AG04450 (cell line): ENCODE measurements around the gene DIP2B. TPM values are rescaled to one million over a fixed set of nuclear protein-coding genes. Genes with fewer than 3 reads are reported as not detected.

Experiments used
- CTCF ChIA-PET: fragments of 300-600, 350-600 bp; formaldehyde crosslinking; extraction: SDS; loops from one replicate; lab custom pipeline; 2022; ENCODE audit warnings: antibody characterized with exemption, inconsistent platforms; lab: Charles Lee
- POLR2A ChIA-PET: fragments of 350-600 bp; formaldehyde crosslinking; extraction: SDS; loops from one replicate; lab custom pipeline; 2021; ENCODE audit warnings: antibody characterized with exemption, inconsistent platforms; lab: Yijun Ruan, JAX
- DNase-seq: peaks from one replicate; pipeline ENCODE4 v3.0.0-alpha.2; 2011; ENCODE audit warnings: low read depth, low spot score
- H3K27ac ChIP-seq: one replicate; pipeline ENCODE4 v1.5.1; 2012; ENCODE audit warnings: low read depth, low read length, control low read depth
- H3K27me3 ChIP-seq: one replicate; pipeline ENCODE4 v1.6.0; 2012; ENCODE audit warnings: low read length; ENCODE audit not compliant: control insufficient read depth, insufficient read depth
- H3K4me3 ChIP-seq: 2 replicates; pipeline ENCODE4 v1.5.1; 2011; ENCODE audit warnings: mild to moderate bottlenecking, low read depth, low read length, control low read depth
- H3K9me3 ChIP-seq: 2 replicates; pipeline ENCODE4 v1.5.1; 2012; ENCODE audit warnings: low read length; ENCODE audit not compliant: control insufficient read depth, insufficient read depth
- polyA plus RNA-seq: library from polyadenylated mRNA; depleted of rRNA; stranded (reverse); fragments of >200 nt; gene quantifications from 2 replicates; pipeline ENCODE4 v1.2.3, GENCODE V29; 2011
- TF ChIP-seq, protein P1 (sequence below): IDR thresholded peaks from 2 replicates; pipeline ENCODE4 v1.5.1; 2011; ENCODE audit warnings: low read depth, low read length, control low read depth, inconsistent platforms

DIP2B gene
- polyA plus RNA-seq, 1 experiment = 22.0 TPM

DNA sequence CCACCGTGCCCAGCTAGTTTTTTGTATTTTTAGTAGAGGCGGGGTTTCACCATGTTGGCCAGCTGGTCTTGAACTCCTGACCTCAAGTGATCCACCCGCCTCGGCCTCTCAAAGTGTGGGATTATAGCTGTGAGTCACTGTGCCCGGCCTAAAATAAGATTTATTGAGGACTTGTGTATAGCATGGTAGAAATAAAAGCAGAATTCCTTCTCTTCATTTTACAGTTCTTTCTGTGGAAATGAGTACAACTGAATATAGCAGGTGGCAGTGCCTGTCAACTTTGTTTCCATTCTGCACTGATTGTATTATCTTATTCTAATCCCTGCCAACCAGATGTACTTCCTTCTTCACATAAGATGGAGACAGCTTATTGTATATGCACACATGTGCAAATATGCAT lies 41.0 kb downstream of the DIP2B start:
- Histone ChIP-seq H3K27me3 (no peaks in the 10 kb centered on the region), H3K9me3 (no peaks in the 10 kb centered on the region), H3K27ac (no peak overlapping the region), H3K4me3 (no peak overlapping the region)
- no peak for DNase-seq
- TF ChIP-seq, protein P1, sequence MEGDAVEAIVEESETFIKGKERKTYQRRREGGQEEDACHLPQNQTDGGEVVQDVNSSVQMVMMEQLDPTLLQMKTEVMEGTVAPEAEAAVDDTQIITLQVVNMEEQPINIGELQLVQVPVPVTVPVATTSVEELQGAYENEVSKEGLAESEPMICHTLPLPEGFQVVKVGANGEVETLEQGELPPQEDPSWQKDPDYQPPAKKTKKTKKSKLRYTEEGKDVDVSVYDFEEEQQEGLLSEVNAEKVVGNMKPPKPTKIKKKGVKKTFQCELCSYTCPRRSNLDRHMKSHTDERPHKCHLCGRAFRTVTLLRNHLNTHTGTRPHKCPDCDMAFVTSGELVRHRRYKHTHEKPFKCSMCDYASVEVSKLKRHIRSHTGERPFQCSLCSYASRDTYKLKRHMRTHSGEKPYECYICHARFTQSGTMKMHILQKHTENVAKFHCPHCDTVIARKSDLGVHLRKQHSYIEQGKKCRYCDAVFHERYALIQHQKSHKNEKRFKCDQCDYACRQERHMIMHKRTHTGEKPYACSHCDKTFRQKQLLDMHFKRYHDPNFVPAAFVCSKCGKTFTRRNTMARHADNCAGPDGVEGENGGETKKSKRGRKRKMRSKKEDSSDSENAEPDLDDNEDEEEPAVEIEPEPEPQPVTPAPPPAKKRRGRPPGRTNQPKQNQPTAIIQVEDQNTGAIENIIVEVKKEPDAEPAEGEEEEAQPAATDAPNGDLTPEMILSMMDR = no peak
- ChIA-PET CTCF (no interaction called here), POLR2A (no interaction called here)

DNA sequence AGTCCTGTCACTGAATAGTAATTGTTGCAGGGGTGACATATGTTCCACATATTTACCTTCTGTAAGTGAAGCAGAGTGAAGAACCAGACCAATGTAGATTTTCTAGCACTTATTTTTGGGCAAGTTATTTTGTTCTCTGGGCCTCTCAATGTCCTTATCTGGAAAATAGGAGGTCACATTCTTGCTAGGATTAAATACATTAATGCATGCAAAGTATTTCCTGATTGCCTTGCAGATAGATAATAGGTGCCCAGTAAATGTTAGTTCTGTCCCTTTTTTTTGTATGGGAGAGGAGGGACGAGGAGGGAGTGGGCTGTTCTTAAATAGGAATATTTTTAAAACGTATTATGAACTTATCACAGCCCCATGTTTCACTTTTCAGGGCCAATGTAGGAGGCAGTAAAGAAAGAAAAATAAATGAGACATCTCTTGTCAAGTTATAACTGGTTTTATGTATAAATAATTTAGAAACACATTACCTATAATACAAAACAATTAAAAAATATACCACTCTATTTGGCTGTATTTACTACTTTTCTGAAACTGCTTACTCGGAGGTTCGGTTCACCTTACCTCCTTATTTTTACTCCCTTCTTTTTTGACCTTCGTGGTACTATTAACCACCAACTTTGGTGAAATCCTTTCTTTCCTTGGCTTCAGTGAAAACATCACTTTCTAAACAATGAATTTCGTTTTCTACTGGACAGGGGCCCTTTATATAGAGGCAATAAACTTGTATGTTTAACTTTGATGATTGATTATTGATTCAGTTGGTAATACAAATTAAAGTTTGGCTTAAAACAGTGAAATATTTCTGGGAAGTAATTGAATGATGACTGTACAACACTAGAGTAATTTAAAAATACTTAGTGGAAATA lies 41.9 kb downstream of the DIP2B start:
- Histone ChIP-seq H3K27me3 (no peaks in the 10 kb centered on the region), H3K4me3 (no peak overlapping the region), H3K27ac (no peak overlapping the region), H3K9me3 (no peaks in the 10 kb centered on the region)
- ChIA-PET CTCF (interaction anchor here (1.4 kb wide), 1 partner anchor 8 kb away, joined by 6 read pairs; no protein-coding TSS in a partner anchor), POLR2A (no interaction called here)
- no peak for DNase-seq
- TF ChIP-seq, protein P1 = no peak

GRCh38 chr12:50547742-50548141 lies 43.0 kb downstream of the DIP2B start:
- CTCF ChIA-PET = interaction anchor here (0.6 to 1.4 kb wide), 2 partner anchors 9 to 1794 kb away, joined by 6 to 7 read pairs; no protein-coding TSS in a partner anchor
- POLR2A ChIA-PET = no interaction called here
- H3K27ac ChIP-seq = no peak overlapping the region
- no peak overlapping the region for H3K4me3 ChIP-seq
- no peaks in the 10 kb centered on the region for H3K27me3 ChIP-seq
- TF ChIP-seq, protein P1 = no peak
- no peaks in the 10 kb centered on the region for H3K9me3 ChIP-seq
- DNase-seq = no peak

GRCh38 chr12:50549885-50550284 lies 45.1 kb downstream of the DIP2B start:
- Histone ChIP-seq H3K4me3 (no peak overlapping the region), H3K27me3 (no peaks in the 10 kb centered on the region), H3K27ac (no peak overlapping the region), H3K9me3 (no peaks in the 10 kb centered on the region)
- no peak for DNase-seq
- POLR2A ChIA-PET = no interaction called here
- CTCF ChIA-PET = interaction anchor here (0.7 kb wide), 1 partner anchor 104 kb away, joined by 3 read pairs; no protein-coding TSS in a partner anchor
- TF ChIP-seq, protein P1 = no peak
